ENCODE data around the gene PPP3CB. TPM values are rescaled to one million over a fixed set of nuclear protein-coding genes. Genes with fewer than 3 reads are reported as not detected.

PPP3CB gene
- total RNA-seq, 4 donors from 2014 or later = 62.2 to 99.5 (median 77.8) TPM

DNA sequence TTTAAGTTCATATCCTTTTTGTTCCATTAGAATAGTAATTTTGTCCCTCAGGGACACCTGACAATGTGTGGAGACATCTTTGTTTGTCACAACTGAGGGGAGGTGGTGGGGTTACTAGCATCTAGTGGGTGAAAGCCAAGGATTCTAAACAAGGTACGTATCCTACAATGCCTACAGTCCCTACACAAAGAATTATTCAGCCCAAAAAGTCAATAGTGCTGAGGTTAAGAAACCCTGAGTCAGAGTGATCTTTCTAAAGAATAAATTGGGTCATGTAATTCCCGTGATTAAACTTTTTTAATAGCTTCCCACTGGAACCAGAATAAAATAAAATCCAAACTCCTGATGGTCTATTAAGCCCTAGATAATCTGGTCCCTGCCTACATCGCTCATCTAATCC, 79.3 kb downstream of the PPP3CB start:
- TF ChIP-seq CTCF (IDR thresholded peaks at IDR 0.05; ENCODE audit: low read depth) = no peak

- TF ChIP-seq CTCF (IDR thresholded peaks at IDR 0.05; ENCODE audit: low read depth) = no peak
Observed at GRCh38 chr10:73414230-73414945, 81.4 kb downstream of the PPP3CB start.

GRCh38 chr10:73413528-73414229, 82.1 kb downstream of the PPP3CB start, which contains the start of gene ANXA7:
Gene ANXA7 (minus strand): TSS chr10:73414058. CDS start chr10:73400856, 13,202 bp downstream.
- TF ChIP-seq CTCF (IDR thresholded peaks at IDR 0.05; ENCODE audit: low read depth) = no peak

DNA sequence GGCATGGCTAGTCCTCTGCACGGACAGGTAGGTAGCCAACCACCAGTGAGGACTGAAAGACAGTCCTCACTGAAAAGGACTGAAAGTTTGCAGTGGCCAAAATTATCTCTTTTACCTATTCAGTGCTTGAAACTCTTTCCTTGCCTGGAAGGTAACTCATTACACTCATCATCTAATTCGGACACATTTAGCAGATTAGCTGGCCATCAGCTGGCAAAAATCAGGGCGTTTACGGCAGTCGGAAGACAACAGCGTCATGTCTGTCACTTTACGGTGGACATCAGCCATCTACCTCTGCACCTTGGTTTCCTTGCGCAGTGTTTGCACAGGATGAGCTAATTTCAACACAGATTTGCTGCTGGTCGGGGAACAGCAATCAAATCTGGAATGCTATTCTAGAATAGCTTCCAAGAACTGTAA, 82.7 kb downstream of the PPP3CB start:
- no peak for TF ChIP-seq CTCF (IDR thresholded peaks at IDR 0.05; ENCODE audit: low read depth)

- TF ChIP-seq CTCF (IDR thresholded peaks at IDR 0.05; ENCODE audit: low read depth) = no peak
Observed at GRCh38 chr10:73410897-73411296, 84.9 kb downstream of the PPP3CB start.

- TF ChIP-seq CTCF (IDR thresholded peaks at IDR 0.05; ENCODE audit: low read depth) = no peak
Observed at GRCh38 chr10:73408978-73409521, 86.8 kb downstream of the PPP3CB start.

DNA sequence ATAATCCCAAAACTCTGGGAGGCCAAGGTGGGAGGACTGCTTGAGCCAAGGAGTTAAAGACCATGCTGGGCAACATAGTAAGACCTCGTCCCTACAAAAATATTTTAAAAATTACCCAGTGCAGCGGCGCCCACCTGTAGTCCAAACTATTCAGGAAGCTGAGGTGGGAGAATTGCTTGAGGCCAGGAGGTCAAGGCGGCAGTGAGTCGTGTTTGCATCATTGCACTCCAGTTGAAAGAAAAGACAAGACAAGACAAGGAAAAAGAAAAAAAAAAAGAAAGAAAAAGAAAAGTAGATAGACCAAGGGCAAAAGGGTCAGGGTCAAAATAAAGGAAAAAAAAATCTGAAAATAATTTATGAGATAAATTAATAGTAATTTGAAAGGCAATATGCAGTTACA, 87.8 kb downstream of the PPP3CB start:
- no peak for TF ChIP-seq CTCF (IDR thresholded peaks at IDR 0.05; ENCODE audit: low read depth)
